ENCODE results near the gene MAGI2.

DNA sequence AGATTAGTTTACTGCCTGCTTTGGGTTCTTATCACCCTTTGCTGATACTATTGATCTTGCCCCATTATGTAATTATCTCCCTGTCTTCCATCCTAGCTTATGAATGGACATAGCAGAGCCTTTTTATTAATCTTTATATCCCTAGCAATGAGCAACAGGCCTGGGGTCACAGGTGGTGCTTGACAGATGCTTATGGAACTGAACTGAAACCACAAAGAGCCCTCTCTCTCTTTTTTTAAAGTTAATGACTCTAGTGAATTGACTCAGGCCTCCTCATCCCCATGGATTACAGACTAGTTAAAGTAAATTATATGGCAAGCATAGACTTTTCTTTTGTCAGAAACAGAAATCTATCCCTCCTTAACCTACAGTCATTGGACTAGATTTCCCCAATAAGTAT lies 1389.7 kb downstream of the MAGI2 start:
- TF ChIP-seq, protein P1, sequence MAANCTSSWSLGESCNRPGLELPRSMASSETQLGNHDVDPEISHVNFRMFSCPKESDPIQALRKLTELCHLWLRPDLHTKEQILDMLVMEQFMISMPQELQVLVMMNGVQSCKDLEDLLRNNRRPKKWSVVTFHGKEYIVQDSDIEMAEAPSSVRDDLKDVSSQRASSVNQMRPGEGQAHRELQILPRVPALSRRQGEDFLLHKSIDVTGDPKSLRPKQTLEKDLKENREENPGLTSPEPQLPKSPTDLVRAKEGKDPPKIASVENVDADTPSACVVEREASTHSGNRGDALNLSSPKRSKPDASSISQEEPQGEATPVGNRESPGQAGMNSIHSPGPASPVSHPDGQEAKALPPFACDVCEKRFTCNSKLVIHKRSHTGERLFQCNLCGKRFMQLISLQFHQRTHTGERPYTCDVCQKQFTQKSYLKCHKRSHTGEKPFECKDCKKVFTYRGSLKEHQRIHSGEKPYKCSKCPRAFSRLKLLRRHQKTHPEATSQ (CRISPR knock-in tag; IDR thresholded peaks at IDR 0.05; ENCODE audit: borderline replicate concordance) = no peak
- TF ChIP-seq ZNF549 (CRISPR knock-in tag; IDR thresholded peaks at IDR 0.05) (no peak), SMC3 (IDR thresholded peaks at IDR 0.05; ENCODE audit: low read length) (no peak), KMT2B (CRISPR knock-in tag; IDR thresholded peaks at IDR 0.05) (no peak)
- TF ChIP-seq, protein P2, sequence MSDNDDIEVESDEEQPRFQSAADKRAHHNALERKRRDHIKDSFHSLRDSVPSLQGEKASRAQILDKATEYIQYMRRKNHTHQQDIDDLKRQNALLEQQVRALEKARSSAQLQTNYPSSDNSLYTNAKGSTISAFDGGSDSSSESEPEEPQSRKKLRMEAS (IDR thresholded peaks at IDR 0.05) = no peak
- TF ChIP-seq, protein P3, sequence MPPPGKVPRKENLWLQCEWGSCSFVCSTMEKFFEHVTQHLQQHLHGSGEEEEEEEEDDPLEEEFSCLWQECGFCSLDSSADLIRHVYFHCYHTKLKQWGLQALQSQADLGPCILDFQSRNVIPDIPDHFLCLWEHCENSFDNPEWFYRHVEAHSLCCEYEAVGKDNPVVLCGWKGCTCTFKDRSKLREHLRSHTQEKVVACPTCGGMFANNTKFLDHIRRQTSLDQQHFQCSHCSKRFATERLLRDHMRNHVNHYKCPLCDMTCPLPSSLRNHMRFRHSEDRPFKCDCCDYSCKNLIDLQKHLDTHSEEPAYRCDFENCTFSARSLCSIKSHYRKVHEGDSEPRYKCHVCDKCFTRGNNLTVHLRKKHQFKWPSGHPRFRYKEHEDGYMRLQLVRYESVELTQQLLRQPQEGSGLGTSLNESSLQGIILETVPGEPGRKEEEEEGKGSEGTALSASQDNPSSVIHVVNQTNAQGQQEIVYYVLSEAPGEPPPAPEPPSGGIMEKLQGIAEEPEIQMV (CRISPR knock-in tag; IDR thresholded peaks at IDR 0.05; ENCODE audit: low read depth) = no peak
- TF ChIP-seq, protein P4, sequence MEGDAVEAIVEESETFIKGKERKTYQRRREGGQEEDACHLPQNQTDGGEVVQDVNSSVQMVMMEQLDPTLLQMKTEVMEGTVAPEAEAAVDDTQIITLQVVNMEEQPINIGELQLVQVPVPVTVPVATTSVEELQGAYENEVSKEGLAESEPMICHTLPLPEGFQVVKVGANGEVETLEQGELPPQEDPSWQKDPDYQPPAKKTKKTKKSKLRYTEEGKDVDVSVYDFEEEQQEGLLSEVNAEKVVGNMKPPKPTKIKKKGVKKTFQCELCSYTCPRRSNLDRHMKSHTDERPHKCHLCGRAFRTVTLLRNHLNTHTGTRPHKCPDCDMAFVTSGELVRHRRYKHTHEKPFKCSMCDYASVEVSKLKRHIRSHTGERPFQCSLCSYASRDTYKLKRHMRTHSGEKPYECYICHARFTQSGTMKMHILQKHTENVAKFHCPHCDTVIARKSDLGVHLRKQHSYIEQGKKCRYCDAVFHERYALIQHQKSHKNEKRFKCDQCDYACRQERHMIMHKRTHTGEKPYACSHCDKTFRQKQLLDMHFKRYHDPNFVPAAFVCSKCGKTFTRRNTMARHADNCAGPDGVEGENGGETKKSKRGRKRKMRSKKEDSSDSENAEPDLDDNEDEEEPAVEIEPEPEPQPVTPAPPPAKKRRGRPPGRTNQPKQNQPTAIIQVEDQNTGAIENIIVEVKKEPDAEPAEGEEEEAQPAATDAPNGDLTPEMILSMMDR (CRISPR knock-in tag; IDR thresholded peaks at IDR 0.05) = no peak
